Aorta (tissue), 5 donors: ENCODE data around the gene DPP10. TPM values are rescaled to one million over a fixed set of nuclear protein-coding genes. Genes with fewer than 3 reads are reported as not detected.

Experiments used
- ATAC-seq: fragments of 200-7000 bp; cut with Tn5 transposase; one replicate; pipeline ENCODE4 v1.9.1; 2022; ENCODE audit warnings: moderate library complexity; ENCODE audit not compliant: low FRiP score
- DNase-seq, 2 donors: peaks; one replicate each; pipeline ENCODE4 v3.0.0-alpha.2; 2020
- H3K27ac ChIP-seq, 2 donors: one replicate each; pipeline ENCODE4 v1.5.1; 2013; ENCODE audit warnings: low read length in 2 of 2, mild to moderate bottlenecking in 2 of 2, moderate library complexity in 2 of 2, control low read depth in 1 of 2, inconsistent platforms in 1 of 2, low read depth in 1 of 2
- H3K27me3 ChIP-seq, 2 donors: one replicate each; pipeline ENCODE4 v1.6.1; 2013; ENCODE audit warnings: control low read depth in 1 of 2, low read length in 1 of 2, mild to moderate bottlenecking in 1 of 2, moderate library complexity in 1 of 2; ENCODE audit not compliant: insufficient read depth in 2 of 2, control insufficient read depth in 1 of 2
- H3K36me3 ChIP-seq, 2 donors: one replicate each; pipeline ENCODE4 v1.6.1; 2013; ENCODE audit warnings: control low read depth in 1 of 2, low read length in 1 of 2, mild to moderate bottlenecking in 1 of 2; ENCODE audit not compliant: insufficient read depth in 2 of 2, control insufficient read depth in 1 of 2
- H3K4me1 ChIP-seq, 2 donors: one replicate each; pipeline ENCODE4 v1.6.1; 2013; ENCODE audit warnings: low read length in 2 of 2, control low read depth in 1 of 2, mild to moderate bottlenecking in 1 of 2, moderate library complexity in 1 of 2; ENCODE audit not compliant: insufficient read depth in 2 of 2, control insufficient read depth in 1 of 2
- H3K4me3 ChIP-seq, 2 donors: one replicate each; pipeline ENCODE4 v1.5.1; 2013; ENCODE audit warnings: low read length in 2 of 2, control low read depth in 1 of 2, mild to moderate bottlenecking in 1 of 2
- H3K9me3 ChIP-seq: one replicate; pipeline ENCODE4 v1.6.1; 2013; ENCODE audit warnings: mild to moderate bottlenecking, low read length; ENCODE audit not compliant: control insufficient read depth
- whole genome bisulfite sequencing, 2 donors: extraction: QIAGEN DNeasy Blood & Tissue Kit; methylation state at CpG; one replicate each; pipeline ENCODE4 v1.1.7; 2013; 5-methylcytosine and 5-hydroxymethylcytosine counted together
- intact Hi-C, 2 donors: fragments of 100-400 bp; cut with DNase I; formaldehyde crosslinking; loops; one replicate each; pipeline versions ENCODE4 v1.14.2 to v1.15.0; 2022
- polyA plus RNA-seq, 2 donors: library from polyadenylated mRNA; stranded (reverse); fragments of 200-250 nt; gene quantifications; one replicate each; pipeline ENCODE4 v1.2.3, GENCODE V29; 2013
- total RNA-seq, 2 donors: library from RNA; stranded (reverse); fragmentation: NEBNext Ultra II Directional; extraction: Animal tissue kit (Norgen Biotek cat#: 25700); gene quantifications; one replicate each; pipeline ENCODE4 v1.2.1, GENCODE V29; 2021
- donor health status: healthy with polysubstance abuse.
- donor health status: Bipolar disorder and iron deficiency.
- donor health status: DM: no; HTN: no; CAD: no.
- donor health status: DM: no; HTN: no; CAD: no.
- donor health status: DM: yes; HTN: yes; CAD: no.

Gene DPP10
- total and polyA plus RNA-seq, 4 donors = 0.13 TPM; not detected in 3

- DNase-seq (no peak), ATAC-seq (no peak)
- intact Hi-C loops = no loop called here
- no peak overlapping the region for H3K4me3 ChIP-seq
- peaks cover 0 to 4% of the 10 kb centered on the region in 2 donors for H3K27me3 ChIP-seq
- no peaks in the 10 kb centered on the region for H3K4me1 ChIP-seq
- WGBS, 2 donors = 61 to 65% methylated on average over 1 of the region's 1 CpG
- no peaks in the 10 kb centered on the region for H3K9me3 ChIP-seq
- H3K27ac ChIP-seq = no peak overlapping the region
- no peaks in the 10 kb centered on the region for H3K36me3 ChIP-seq
These were observed 155.9 kb downstream of the DPP10 start for GRCh38 chr2:114598329-114598728.

DNA sequence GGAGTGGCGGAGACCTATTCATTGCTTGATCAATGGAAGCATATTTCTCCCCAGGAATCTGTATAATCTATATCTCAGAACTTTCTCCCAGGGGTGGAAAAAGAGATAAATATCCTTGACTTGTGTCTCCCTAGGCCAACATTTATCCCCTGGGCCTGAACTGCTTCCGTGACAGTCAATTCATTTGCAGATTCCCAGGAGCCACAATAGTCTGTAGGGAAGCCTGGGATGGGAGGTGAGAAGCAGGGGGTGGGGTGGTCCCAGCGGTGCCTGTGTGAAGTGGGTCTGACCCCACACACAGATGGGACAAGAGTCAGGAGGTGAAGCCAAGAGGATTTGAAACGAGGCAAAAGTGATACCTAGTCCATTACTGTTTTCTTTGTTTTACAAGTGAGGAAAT lies 166.8 kb downstream of the DPP10 start:
- Histone ChIP-seq H3K4me1 (no peaks in the 10 kb centered on the region), H3K4me3 (no peak overlapping the region), H3K9me3 (no peaks in the 10 kb centered on the region), H3K36me3 (no peaks in the 10 kb centered on the region), H3K27ac (no peak overlapping the region), H3K27me3 (peaks cover 0 to 2% of the 10 kb centered on the region in 2 donors)
- 56 to 58% methylated on average over 4 of the region's 4 CpGs for WGBS, 2 donors
- ATAC-seq (no peak), DNase-seq (peak in 1 of 2 donors; percentile 16)
- intact Hi-C loops = no loop called here

GRCh38 chr2:114609801-114610200 lies 167.4 kb downstream of the DPP10 start:
- Histone ChIP-seq H3K27ac (no peak overlapping the region), H3K9me3 (no peaks in the 10 kb centered on the region), H3K4me1 (no peaks in the 10 kb centered on the region), H3K36me3 (no peaks in the 10 kb centered on the region), H3K4me3 (no peak overlapping the region), H3K27me3 (peaks cover 0 to 2% of the 10 kb centered on the region in 2 donors)
- ATAC-seq (no peak), DNase-seq (no peak)
- intact Hi-C loops = no loop called here
- 66% methylated on average over 8 of the region's 8 CpGs for WGBS, 2 donors

DNA sequence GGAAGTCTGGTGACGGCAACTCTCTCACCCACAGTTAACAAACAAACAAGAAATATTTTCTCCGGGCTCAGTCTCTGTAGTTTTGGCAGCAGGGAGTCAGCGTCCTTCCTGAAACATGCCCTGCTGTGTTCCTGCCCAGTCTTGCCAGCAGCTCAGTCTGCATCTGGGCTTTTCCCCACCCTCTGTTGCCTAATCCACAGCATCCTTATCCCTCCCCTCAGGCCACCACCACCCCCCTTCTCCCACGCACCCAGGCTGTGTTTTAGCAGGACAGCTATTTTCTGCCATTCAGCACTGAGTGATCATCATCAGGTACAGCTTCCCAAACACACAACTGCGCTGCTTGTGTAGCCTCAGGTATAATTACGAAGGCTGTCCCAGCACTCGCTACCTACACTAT lies 168.2 kb downstream of the DPP10 start:
- intact Hi-C loops = no loop called here
- no peak for ATAC-seq

DNA sequence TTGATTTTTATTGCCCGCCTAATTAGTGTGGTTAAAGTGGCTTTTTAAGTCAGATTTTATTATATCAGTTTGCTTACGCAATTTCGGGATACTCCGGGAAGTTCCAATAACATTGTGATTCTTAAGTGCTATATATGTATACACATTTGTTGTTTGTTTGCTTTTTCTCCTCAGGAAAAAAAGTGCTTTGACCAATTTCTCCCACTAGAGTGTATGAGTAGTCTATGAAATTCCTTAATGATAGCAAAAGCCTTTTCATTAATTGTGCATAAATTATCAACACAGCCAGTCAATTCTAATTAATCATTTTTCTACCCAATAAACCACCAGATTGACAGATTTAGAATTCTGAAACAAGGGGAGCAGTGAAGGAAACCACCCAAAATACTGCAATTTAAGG lies 172.2 kb downstream of the DPP10 start:
- DNase-seq = no peak
- intact Hi-C loops = no loop called here
- H3K9me3 ChIP-seq = no peaks in the 10 kb centered on the region
- no peaks in the 10 kb centered on the region for H3K27me3 ChIP-seq
- no peak for ATAC-seq
- WGBS, 2 donors = 75 to 76% methylated on average over 4 of the region's 4 CpGs
- no peak overlapping the region for H3K27ac ChIP-seq
- no peak overlapping the region for H3K4me3 ChIP-seq
- H3K36me3 ChIP-seq = no peaks in the 10 kb centered on the region
- H3K4me1 ChIP-seq = no peaks in the 10 kb centered on the region

More for the DNA sequence above, 168.2 kb downstream of the DPP10 start:
- H3K4me3 ChIP-seq = no peak overlapping the region
- peak in 1 of 2 donors; percentile 12 for DNase-seq
- H3K27ac ChIP-seq = no peak overlapping the region
- no peaks in the 10 kb centered on the region for H3K9me3 ChIP-seq
- peaks cover 0 to 2% of the 10 kb centered on the region in 2 donors for H3K27me3 ChIP-seq
- WGBS, 2 donors = 33 to 35% methylated on average over 7 of the region's 7 CpGs
- H3K4me1 ChIP-seq = no peaks in the 10 kb centered on the region
- H3K36me3 ChIP-seq = no peaks in the 10 kb centered on the region

DNA sequence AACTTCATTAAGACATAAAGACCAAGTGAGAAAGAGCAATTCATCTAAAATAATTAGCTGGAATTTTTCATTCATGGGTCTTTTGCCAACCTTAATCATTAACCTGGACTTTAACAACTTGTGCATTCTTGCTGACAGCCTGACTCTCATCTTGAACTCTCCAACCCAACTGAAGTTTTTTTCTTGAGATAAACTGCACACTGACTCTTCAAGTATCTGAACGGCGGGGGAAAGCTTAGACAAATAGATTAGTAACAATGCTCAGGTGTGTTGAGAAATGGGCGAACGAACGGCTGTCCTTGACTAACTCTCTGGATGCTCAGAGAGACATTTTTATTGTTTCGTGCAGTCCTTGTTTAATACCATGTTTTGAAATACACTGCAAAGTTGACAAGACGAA lies 186.0 kb downstream of the DPP10 start:
- Histone ChIP-seq H3K4me1 (no peaks in the 10 kb centered on the region), H3K27me3 (no peaks in the 10 kb centered on the region), H3K4me3 (no peak overlapping the region), H3K27ac (no peak overlapping the region), H3K9me3 (no peaks in the 10 kb centered on the region), H3K36me3 (no peaks in the 10 kb centered on the region)
- no peak for ATAC-seq
- WGBS, 2 donors = 78 to 87% methylated on average over 7 of the region's 7 CpGs
- intact Hi-C loops = no loop called here
- no peak for DNase-seq

GRCh38 chr2:114631146-114631545 lies 188.7 kb downstream of the DPP10 start:
- Histone ChIP-seq H3K27me3 (no peaks in the 10 kb centered on the region), H3K9me3 (no peaks in the 10 kb centered on the region), H3K4me3 (no peak overlapping the region), H3K27ac (no peak overlapping the region), H3K36me3 (no peaks in the 10 kb centered on the region), H3K4me1 (no peaks in the 10 kb centered on the region)
- 53 to 54% methylated on average over 6 of the region's 6 CpGs for WGBS, 2 donors
- ATAC-seq (no peak), DNase-seq (no peak)
- intact Hi-C loops = no loop called here

DNA sequence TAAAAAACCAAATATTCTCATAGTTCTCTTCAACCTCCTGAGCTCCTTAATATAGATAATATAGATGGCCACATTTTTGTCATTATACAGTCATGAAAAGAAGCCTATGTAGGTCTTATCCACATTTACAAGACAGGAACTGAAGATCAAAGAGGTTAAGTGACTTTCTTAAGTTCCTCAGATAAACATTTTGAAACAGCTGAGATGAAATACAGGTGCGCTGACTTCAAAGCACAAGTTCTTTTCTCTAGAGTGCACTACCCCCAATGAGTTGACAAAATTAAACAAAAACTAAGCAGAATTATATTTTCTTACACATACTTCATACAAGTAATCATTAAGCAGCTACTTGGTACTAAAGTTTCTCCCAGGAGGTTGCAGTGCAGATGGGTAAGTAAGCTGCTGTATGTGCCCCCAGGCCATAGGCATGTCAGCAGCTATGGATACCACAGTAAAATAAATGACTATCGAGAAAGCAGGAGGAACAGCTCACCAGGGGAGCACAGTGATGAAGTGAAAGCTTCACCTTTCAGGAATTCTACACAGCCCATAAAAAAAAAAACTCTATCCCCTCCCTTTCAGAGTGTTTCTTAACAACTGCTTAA lies 199.8 kb downstream of the DPP10 start:
- Histone ChIP-seq H3K27me3 (no peaks in the 10 kb centered on the region), H3K4me3 (no peak overlapping the region), H3K9me3 (no peaks in the 10 kb centered on the region), H3K27ac (no peak overlapping the region), H3K36me3 (no peaks in the 10 kb centered on the region), H3K4me1 (no peaks in the 10 kb centered on the region)
- DNase-seq = no peak
- intact Hi-C loops = no loop called here
- no peak for ATAC-seq
- WGBS, 2 donors = 66 to 87% methylated on average over 2 of the region's 2 CpGs

- DNase-seq = no peak
- no peak overlapping the region for H3K27ac ChIP-seq
- no peaks in the 10 kb centered on the region for H3K9me3 ChIP-seq
- no peaks in the 10 kb centered on the region for H3K27me3 ChIP-seq
- H3K4me3 ChIP-seq = no peak overlapping the region
- WGBS, 2 donors = 47 to 54% methylated on average over 2 of the region's 2 CpGs
- no peak for ATAC-seq
- no peaks in the 10 kb centered on the region for H3K4me1 ChIP-seq
- no peaks in the 10 kb centered on the region for H3K36me3 ChIP-seq
- intact Hi-C loops = no loop called here
These were observed 200.6 kb downstream of the DPP10 start for GRCh38 chr2:114642988-114643553.
